Astrocyte (in vitro differentiated cells and primary cell): Measurements from ENCODE around the gene PDE5A.

Source experiments
- CTCF ChIP-seq: IDR thresholded peaks from 2 replicates; pipeline ENCODE4 v1.5.1; 2011; ENCODE audit warnings: low read depth, mild to moderate bottlenecking, inconsistent platforms, low read length, moderate library complexity; ENCODE audit not compliant: insufficient read depth
- EZH2 ChIP-seq: IDR thresholded peaks from 2 replicates; pipeline ENCODE4 v1.6.1; 2012; ENCODE audit warnings: mild to moderate bottlenecking, low read length, inconsistent platforms; ENCODE audit not compliant: insufficient read depth

DNA sequence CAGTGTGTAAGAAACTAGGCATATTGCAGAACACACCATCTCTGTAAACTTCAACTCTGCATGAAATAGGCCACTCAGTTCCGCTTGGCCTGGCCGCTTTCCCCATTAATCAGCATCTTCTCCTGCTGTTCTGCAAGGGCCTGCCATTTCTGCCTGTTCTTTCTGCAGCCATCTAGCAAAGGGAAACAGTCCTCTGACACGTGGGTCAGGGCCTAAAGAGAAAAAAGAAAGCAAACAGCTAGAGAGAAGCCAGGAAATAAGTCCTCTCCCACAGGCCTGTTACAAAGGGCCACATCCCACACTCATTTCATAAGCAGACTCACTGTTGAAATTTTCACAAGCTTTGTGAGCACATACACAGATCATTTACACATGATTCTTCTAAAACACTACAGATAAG, 130.1 kb downstream of the PDE5A start:
- TF ChIP-seq CTCF, result no peak
- no peak for TF ChIP-seq EZH2
